H1 (cell line): Measurements from ENCODE around the gene SLC25A21. TPM values are rescaled to one million over a fixed set of nuclear protein-coding genes. Genes with fewer than 3 reads are reported as not detected.

ENCODE experiments used
- CTCF ChIA-PET: fragments of 300-600 bp; sonication (Branson Sonifier 250); formaldehyde crosslinking; loops from one replicate; lab custom pipeline; 2021; ENCODE audit not compliant: partially characterized antibody; lab: Charles Lee
- POLR2A ChIA-PET: fragments of 300-600 bp; sonication (Branson Sonifier 250); formaldehyde crosslinking; loops from one replicate; lab custom pipeline; 2021; ENCODE audit warnings: inconsistent platforms; ENCODE audit not compliant: partially characterized antibody; lab: Charles Lee
- DNase-seq, 2 experiments: peaks; one replicate each; pipeline versions ENCODE4 v3.0.0 to v3.0.0-alpha.2; 2010 to 2022; ENCODE audit warnings: low spot score in 2 of 2, low read depth in 1 of 2, mixed read lengths in 1 of 2
- FAIRE-seq: peaks from 2 replicates; lab custom pipeline; 2011; peaks lifted over from hg19 to GRCh38; lab: Jason Lieb, UNC
- H2AFZ ChIP-seq: 2 replicates; pipeline ENCODE4 v1.8.1; 2012; ENCODE audit warnings: low read length, inconsistent platforms
- H2AK5ac ChIP-seq: 2 replicates; pipeline ENCODE4 v1.6.1; 2013; ENCODE audit warnings: low read depth, low read length
- H2BK120ac ChIP-seq: replicated peaks from 2 replicates; pipeline ENCODE3; 2013; ENCODE audit warnings: low read depth, low read length, inconsistent platforms
- H2BK12ac ChIP-seq: 2 replicates; pipeline ENCODE4 v1.6.1; 2013; ENCODE audit warnings: low read depth, low read length
- H2BK15ac ChIP-seq: 2 replicates; pipeline ENCODE4 v1.6.1; 2013; ENCODE audit warnings: low read length
- H2BK20ac ChIP-seq: 2 replicates; pipeline ENCODE4 v1.6.1; 2013; ENCODE audit warnings: low read length
- H2BK5ac ChIP-seq: 2 replicates; pipeline ENCODE4 v1.6.1; 2013; ENCODE audit warnings: low read depth, low read length
- H3K14ac ChIP-seq: 2 replicates; pipeline ENCODE4 v1.6.1; 2013; ENCODE audit warnings: inconsistent platforms; ENCODE audit not compliant: insufficient read length
- H3K18ac ChIP-seq: 2 replicates; pipeline ENCODE4 v1.6.1; 2013; ENCODE audit warnings: low read length; ENCODE audit errors: extremely low read depth
- H3K23ac ChIP-seq: 2 replicates; pipeline ENCODE4 v1.6.1; 2013; ENCODE audit warnings: inconsistent platforms; ENCODE audit not compliant: insufficient read length
- H3K23me2 ChIP-seq: 2 replicates; pipeline ENCODE4 v1.6.1; 2013; ENCODE audit warnings: low read depth, low read length
- H3K27ac ChIP-seq: 2 replicates; pipeline ENCODE4 v1.6.1; 2011; ENCODE audit warnings: low read depth, low read length, inconsistent platforms
- H3K27me3 ChIP-seq, 4 experiments: replicated peaks in 1 of 4; 1 replicate in 1 of 4; 2 replicates in 3 of 4; pipeline versions ENCODE4 v1.6.1 to v1.8.1; 2011 to 2013; ENCODE audit warnings: low read length in 3 of 4, mild to moderate bottlenecking in 3 of 4, inconsistent platforms in 2 of 4, mixed read lengths in 2 of 4, moderate library complexity in 1 of 4; ENCODE audit not compliant: control insufficient read depth in 3 of 4, insufficient read depth in 3 of 4; ENCODE audit errors: extremely low read depth in 1 of 4
- H3K36me3 ChIP-seq, 4 experiments: 2 replicates each; pipeline versions ENCODE4 v1.6.1 to v1.8.1; 2011 to 2013; ENCODE audit warnings: mild to moderate bottlenecking in 4 of 4, low read length in 3 of 4, moderate library complexity in 2 of 4, control low read depth in 1 of 4, inconsistent platforms in 1 of 4; ENCODE audit not compliant: insufficient read depth in 4 of 4, control insufficient read depth in 2 of 4
- H3K4ac ChIP-seq: replicated peaks from 2 replicates; pipeline ENCODE3; 2013; ENCODE audit warnings: low read length, low read depth, mixed read lengths, inconsistent platforms; ENCODE audit not compliant: insufficient read length
- H3K4me1 ChIP-seq, 4 experiments: replicated peaks in 1 of 4; 1 replicate in 1 of 4; 2 replicates in 3 of 4; pipeline versions ENCODE4 v1.6.1 to v1.8.1; 2011 to 2013; ENCODE audit warnings: low read length in 3 of 4, inconsistent platforms in 2 of 4, mixed read lengths in 1 of 4; ENCODE audit not compliant: insufficient read depth in 4 of 4, control insufficient read depth in 3 of 4
- H3K4me2 ChIP-seq, 2 experiments: 2 replicates each; pipeline versions ENCODE4 v1.6.1 to v1.8.1; 2011 to 2013; ENCODE audit warnings: low read depth in 2 of 2, low read length in 2 of 2, control low read depth in 1 of 2, inconsistent platforms in 1 of 2, mild to moderate bottlenecking in 1 of 2; ENCODE audit not compliant: insufficient read depth in 1 of 2
- H3K4me3 ChIP-seq, 4 experiments: fragments of 200-600, 300-600 bp in 1 of 4; sonication (generic), shearing (Covaris generic), sonication (Bioruptor Twin) in 1 of 4; 2 replicates each; pipeline versions ENCODE4 v1.5.1 to v1.8.1; 2011 to 2016; ENCODE audit warnings: low read length in 4 of 4, low read depth in 3 of 4, control low read depth in 2 of 4, inconsistent platforms in 2 of 4, mild to moderate bottlenecking in 2 of 4, mixed read lengths in 1 of 4, moderate library complexity in 1 of 4; ENCODE audit not compliant: insufficient read depth in 2 of 4; ENCODE audit errors: extremely low read depth in 1 of 4
- H3K56ac ChIP-seq: replicated peaks from 2 replicates; pipeline ENCODE3; 2013; ENCODE audit warnings: low read depth, mild to moderate bottlenecking, mixed read lengths, low read length, inconsistent platforms; ENCODE audit not compliant: insufficient read length
- H3K79me1 ChIP-seq: 2 replicates; pipeline ENCODE4 v1.6.1; 2013; ENCODE audit warnings: low read depth, low read length, control low read depth
- H3K79me2 ChIP-seq, 2 experiments: 2 replicates each; pipeline versions ENCODE4 v1.6.1 to v1.8.1; 2012 to 2013; ENCODE audit warnings: low read length in 2 of 2, mild to moderate bottlenecking in 2 of 2, inconsistent platforms in 1 of 2; ENCODE audit not compliant: insufficient read depth in 2 of 2, control insufficient read depth in 1 of 2
- H3K9ac ChIP-seq, 4 experiments: replicated peaks in 1 of 4; 1 replicate in 1 of 4; 2 replicates in 3 of 4; pipeline versions ENCODE4 v1.6.1 to v1.8.1; 2011 to 2013; ENCODE audit warnings: low read depth in 3 of 4, low read length in 3 of 4, control low read depth in 2 of 4, mild to moderate bottlenecking in 2 of 4, moderate library complexity in 2 of 4, inconsistent platforms in 1 of 4; ENCODE audit errors: extremely low read depth in 1 of 4
- H3K9me3 ChIP-seq, 2 experiments: 2 replicates each; pipeline versions ENCODE4 v1.6.1 to v1.8.1; 2012 to 2013; ENCODE audit warnings: mild to moderate bottlenecking in 2 of 2, moderate library complexity in 2 of 2, control low read depth in 1 of 2, inconsistent platforms in 1 of 2, low read depth in 1 of 2, low read length in 1 of 2, mixed read lengths in 1 of 2; ENCODE audit not compliant: insufficient read depth in 2 of 2
- H4K20me1 ChIP-seq, 2 experiments: replicated peaks in 1 of 2; 2 replicates each; pipeline versions ENCODE3 to v1.8.1; 2011 to 2013; ENCODE audit warnings: inconsistent platforms in 2 of 2, low read length in 2 of 2, mild to moderate bottlenecking in 1 of 2; ENCODE audit not compliant: insufficient read depth in 2 of 2, control insufficient read depth in 1 of 2
- H4K5ac ChIP-seq: 2 replicates; pipeline ENCODE4 v1.6.1; 2013; ENCODE audit warnings: low read length, low read depth, mixed read lengths, inconsistent platforms; ENCODE audit not compliant: insufficient read length
- H4K8ac ChIP-seq: 2 replicates; pipeline ENCODE4 v1.8.0; 2013; ENCODE audit warnings: mild to moderate bottlenecking, moderate library complexity, low read length, inconsistent platforms; ENCODE audit not compliant: insufficient read depth; ENCODE audit errors: extremely low read depth
- H4K91ac ChIP-seq: replicated peaks from 2 replicates; pipeline ENCODE3; 2013; ENCODE audit warnings: low read length, mixed read lengths, inconsistent platforms; ENCODE audit not compliant: insufficient read length
- ATF2 ChIP-seq: IDR thresholded peaks from 2 replicates; pipeline ENCODE4 v1.6.1; 2012; ENCODE audit warnings: low read length, inconsistent platforms
- SP1 ChIP-seq: IDR thresholded peaks from 2 replicates; pipeline ENCODE4 v1.6.1; 2011; ENCODE audit warnings: low read depth, low read length
- TEAD4 ChIP-seq: IDR thresholded peaks from 2 replicates; pipeline ENCODE4 v1.6.1; 2012; ENCODE audit warnings: low read depth, low read length, inconsistent platforms, mixed read lengths
- WGBS, 2 experiments: shearing (Covaris generic) in 1 of 2; methylation state at CpG; one replicate each; pipeline versions ENCODE4 v1.1.6 to v1.1.7; 2013 to 2015; ENCODE audit warnings: low lambda C conversion rate in 2 of 2, mixed read lengths in 2 of 2, inconsistent platforms in 1 of 2, low coverage in 1 of 2, missing lambda C conversion rate in 1 of 2; ENCODE audit not compliant: insufficient replicate concordance in 2 of 2, insufficient coverage in 1 of 2, insufficient read length in 1 of 2; ENCODE audit errors: extremely low coverage in 1 of 2, missing lambda C conversion rate in 1 of 2; 5-methylcytosine and 5-hydroxymethylcytosine counted together
- polyA plus RNA-seq, 7 experiments: library from polyadenylated mRNA; depleted of rRNA in 3 of 7; stranded (reverse) in 5 of 7; unstranded in 2 of 7; fragments of >200 nt in 5 of 7; fragments of 200-250 nt in 2 of 7; gene quantifications; 1 replicate in 5 of 7; 2 replicates in 1 of 7; 4 replicates in 1 of 7; pipeline versions ENCODE4 v1.2.1 to v1.2.3, GENCODE V29; 2011 to 2013; ENCODE audit warnings: missing spikeins in 2 of 7, mixed read lengths in 2 of 7
- total RNA-seq: library from RNA; stranded (reverse); fragmentation: NEBNext Ultra II Directional; extraction: Animal tissue kit (Norgen Biotek cat#: 25700); gene quantifications from 2 replicates; pipeline ENCODE4 v1.2.1, GENCODE V29; 2021
- TF ChIP-seq, protein P1 (sequence below): IDR thresholded peaks from 2 replicates; pipeline ENCODE4 v1.6.1; 2011; ENCODE audit warnings: low read length, improper control_type of control experiment

SLC25A21 gene
- total and polyA plus RNA-seq, 2 of the 8 experiments (the other 6 are each of a cell fraction or from before 2014, with no cell fraction given): 6.9 to 15.7 TPM

DNA sequence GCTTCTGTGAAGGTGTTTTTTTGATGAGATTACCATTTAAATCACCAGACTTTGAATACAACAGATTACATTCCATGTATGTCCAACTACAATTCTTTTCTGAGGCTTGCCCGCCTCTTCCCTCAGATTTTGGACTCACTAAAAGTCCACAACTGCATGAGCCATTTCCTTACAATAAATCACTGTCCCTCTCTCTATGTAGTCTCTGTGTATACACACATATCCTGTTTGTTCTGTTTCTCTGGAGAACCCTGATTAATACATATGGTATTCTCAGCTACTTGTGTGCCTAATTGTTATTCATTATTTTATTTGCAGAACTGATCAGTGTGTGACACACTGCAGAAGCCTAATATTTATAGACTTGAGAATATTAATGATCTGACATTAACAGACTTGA is 22.9 kb upstream of the SLC25A21 start:
- Histone ChIP-seq H2AK5ac (no peak overlapping the region), H4K8ac (no peak overlapping the region), H3K79me2 (peaks cover 0 to 16% of the 10 kb centered on the region in 2 experiments; a peak in 2 of 4 replicates), H3K9me3 (no peaks in the 10 kb centered on the region), H3K23ac (no peak overlapping the region), H4K20me1 (no peaks in the 10 kb centered on the region), H3K9ac (no peak overlapping the region), H2AFZ (no peak overlapping the region), H2BK120ac (no peak overlapping the region), H3K27me3 (no peaks in the 10 kb centered on the region), H2BK12ac (no peak overlapping the region), H3K4me3 (no peak overlapping the region), H3K79me1 (no peaks in the 10 kb centered on the region), H3K4me1 (no peaks in the 10 kb centered on the region; a peak in 2 of 7 replicates), H3K18ac (no peak overlapping the region), H3K36me3 (no peaks in the 10 kb centered on the region), H2BK15ac (no peak overlapping the region), H3K4me2 (no peak overlapping the region), H4K91ac (no peak overlapping the region), H3K27ac (no peak overlapping the region), H3K4ac (no peak overlapping the region), H3K14ac (no peak overlapping the region), H2BK20ac (no peak overlapping the region), H3K56ac (no peak overlapping the region), H3K23me2 (peaks cover 3% of the 10 kb centered on the region; the same call in 1 of the 2 replicates), H4K5ac (no peak overlapping the region), H2BK5ac (no peak overlapping the region)
- no peak for TF ChIP-seq TEAD4
- TF ChIP-seq SP1: no peak
- no peak for TF ChIP-seq ATF2
- TF ChIP-seq, protein P1, sequence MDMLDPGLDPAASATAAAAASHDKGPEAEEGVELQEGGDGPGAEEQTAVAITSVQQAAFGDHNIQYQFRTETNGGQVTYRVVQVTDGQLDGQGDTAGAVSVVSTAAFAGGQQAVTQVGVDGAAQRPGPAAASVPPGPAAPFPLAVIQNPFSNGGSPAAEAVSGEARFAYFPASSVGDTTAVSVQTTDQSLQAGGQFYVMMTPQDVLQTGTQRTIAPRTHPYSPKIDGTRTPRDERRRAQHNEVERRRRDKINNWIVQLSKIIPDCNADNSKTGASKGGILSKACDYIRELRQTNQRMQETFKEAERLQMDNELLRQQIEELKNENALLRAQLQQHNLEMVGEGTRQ: no peak
- FAIRE-seq (no peak), DNase-seq (no peak)
- POLR2A ChIA-PET: no interaction called here
- CTCF ChIA-PET: interaction anchor here (1.1 kb wide), 1 partner anchor 45 kb away, joined by 3 read pairs; no protein-coding TSS in a partner anchor
- WGBS, 2 experiments: 78% methylated on average over 1 of the region's 1 CpG; no CpG with 5 or more reads in 1 of the 2 experiments
